Measurements from ENCODE around the gene UXT.

DNA sequence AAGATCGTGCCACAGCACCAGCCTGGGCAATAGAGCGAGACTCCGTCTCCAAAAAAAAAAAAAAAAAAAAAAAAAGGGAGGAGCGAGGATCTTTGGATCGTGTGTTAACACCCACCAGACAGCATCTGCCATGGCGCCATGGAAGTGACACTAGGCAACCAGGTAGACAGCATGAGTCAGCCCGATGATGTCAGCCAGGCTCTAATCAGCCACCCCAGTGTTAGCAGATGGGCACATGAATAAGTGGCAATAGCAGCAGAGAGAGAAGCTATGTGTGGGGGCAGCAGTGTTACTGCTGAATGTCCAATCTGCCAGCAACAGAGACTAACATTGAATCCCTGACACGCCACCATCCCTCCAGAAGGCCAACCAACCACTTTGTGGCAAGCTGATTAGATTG lies 45.9 kb downstream of the UXT start:
- TF ChIP-seq, protein P1, sequence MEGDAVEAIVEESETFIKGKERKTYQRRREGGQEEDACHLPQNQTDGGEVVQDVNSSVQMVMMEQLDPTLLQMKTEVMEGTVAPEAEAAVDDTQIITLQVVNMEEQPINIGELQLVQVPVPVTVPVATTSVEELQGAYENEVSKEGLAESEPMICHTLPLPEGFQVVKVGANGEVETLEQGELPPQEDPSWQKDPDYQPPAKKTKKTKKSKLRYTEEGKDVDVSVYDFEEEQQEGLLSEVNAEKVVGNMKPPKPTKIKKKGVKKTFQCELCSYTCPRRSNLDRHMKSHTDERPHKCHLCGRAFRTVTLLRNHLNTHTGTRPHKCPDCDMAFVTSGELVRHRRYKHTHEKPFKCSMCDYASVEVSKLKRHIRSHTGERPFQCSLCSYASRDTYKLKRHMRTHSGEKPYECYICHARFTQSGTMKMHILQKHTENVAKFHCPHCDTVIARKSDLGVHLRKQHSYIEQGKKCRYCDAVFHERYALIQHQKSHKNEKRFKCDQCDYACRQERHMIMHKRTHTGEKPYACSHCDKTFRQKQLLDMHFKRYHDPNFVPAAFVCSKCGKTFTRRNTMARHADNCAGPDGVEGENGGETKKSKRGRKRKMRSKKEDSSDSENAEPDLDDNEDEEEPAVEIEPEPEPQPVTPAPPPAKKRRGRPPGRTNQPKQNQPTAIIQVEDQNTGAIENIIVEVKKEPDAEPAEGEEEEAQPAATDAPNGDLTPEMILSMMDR (IDR thresholded peaks at IDR 0.05) = no peak
- no peak for TF ChIP-seq POLR2A (IDR thresholded peaks at IDR 0.05)
